ENCODE data around the gene NEK9.

NEK9 gene

DNA sequence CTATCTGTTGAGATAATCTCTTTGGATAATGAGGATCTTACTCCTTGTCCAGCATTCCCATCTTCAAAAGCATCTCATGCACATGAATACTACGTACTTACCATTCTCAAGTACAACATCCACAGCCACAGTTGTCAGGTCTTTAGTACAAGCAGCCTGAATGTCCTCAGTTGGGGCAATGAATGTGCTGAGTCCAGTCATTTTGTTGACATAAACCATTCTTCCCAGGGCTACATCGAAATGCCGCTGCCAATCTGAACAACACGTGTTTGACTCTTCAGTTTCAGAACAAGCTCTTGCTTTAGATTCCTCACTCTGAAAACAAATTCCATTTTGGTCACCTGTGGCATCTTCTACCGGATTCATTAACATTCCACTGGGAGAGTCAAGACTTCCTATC, 80.6 kb downstream of the NEK9 start:
- TF ChIP-seq, protein P1, sequence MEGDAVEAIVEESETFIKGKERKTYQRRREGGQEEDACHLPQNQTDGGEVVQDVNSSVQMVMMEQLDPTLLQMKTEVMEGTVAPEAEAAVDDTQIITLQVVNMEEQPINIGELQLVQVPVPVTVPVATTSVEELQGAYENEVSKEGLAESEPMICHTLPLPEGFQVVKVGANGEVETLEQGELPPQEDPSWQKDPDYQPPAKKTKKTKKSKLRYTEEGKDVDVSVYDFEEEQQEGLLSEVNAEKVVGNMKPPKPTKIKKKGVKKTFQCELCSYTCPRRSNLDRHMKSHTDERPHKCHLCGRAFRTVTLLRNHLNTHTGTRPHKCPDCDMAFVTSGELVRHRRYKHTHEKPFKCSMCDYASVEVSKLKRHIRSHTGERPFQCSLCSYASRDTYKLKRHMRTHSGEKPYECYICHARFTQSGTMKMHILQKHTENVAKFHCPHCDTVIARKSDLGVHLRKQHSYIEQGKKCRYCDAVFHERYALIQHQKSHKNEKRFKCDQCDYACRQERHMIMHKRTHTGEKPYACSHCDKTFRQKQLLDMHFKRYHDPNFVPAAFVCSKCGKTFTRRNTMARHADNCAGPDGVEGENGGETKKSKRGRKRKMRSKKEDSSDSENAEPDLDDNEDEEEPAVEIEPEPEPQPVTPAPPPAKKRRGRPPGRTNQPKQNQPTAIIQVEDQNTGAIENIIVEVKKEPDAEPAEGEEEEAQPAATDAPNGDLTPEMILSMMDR (IDR thresholded peaks at IDR 0.05; ENCODE audit: insufficient read depth, low read depth, low read length, missing control alignments), result no peak
- DNase-seq (ENCODE audit: low read depth), result no peak
- H3K4me3 ChIP-seq (ENCODE audit: low read depth, low read length), result no peak overlapping the region

DNA sequence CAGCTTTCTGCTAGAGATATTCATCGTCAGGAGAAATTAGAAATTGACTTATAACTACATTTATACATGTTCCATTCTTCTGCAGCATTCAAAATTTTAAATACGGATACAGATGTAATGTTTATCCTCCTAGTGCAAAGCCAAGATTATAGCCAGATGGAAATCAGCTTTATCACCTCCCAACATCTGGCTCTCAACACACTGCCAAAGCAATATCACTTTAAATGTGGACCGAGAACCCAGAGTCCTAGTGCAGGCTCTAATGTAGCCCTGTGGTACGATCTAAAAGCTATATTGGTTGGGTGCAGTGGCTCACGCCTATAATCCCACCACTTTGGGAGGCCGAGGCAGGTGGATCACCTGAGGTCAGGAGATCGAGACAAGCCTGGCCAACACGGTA, 82.1 kb downstream of the NEK9 start:
- TF ChIP-seq, protein P1 (IDR thresholded peaks at IDR 0.05; ENCODE audit: insufficient read depth, low read depth, low read length, missing control alignments), result no peak
- H3K4me3 ChIP-seq (ENCODE audit: low read depth, low read length), result no peak overlapping the region
- DNase-seq (ENCODE audit: low read depth), result no peak

DNA sequence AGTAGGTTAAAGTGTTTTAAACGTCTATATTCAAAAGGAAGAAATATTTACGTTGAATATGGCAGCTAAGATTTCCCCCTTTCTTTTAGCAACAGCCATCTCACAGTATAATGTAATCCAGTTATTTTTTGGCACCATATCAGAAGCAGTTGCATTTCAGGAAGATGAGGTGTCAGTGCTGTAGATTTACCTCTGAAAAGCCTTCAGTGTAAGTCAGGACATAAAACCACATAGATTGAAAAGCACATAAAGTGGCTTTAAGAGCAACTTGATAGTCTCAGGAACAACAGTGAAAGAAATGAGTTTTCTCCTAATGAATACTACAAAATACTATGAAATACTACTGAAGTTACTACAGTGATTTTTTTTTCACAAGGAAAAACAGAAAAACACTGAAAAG, 82.5 kb downstream of the NEK9 start:
- TF ChIP-seq, protein P1 (IDR thresholded peaks at IDR 0.05; ENCODE audit: insufficient read depth, low read depth, low read length, missing control alignments), result no peak
- no peak for DNase-seq (ENCODE audit: low read depth)
- no peak overlapping the region for H3K4me3 ChIP-seq (ENCODE audit: low read depth, low read length)

GRCh38 chr14:75042035-75042434, 84.8 kb downstream of the NEK9 start:
- TF ChIP-seq, protein P1 (IDR thresholded peaks at IDR 0.05; ENCODE audit: insufficient read depth, low read depth, low read length, missing control alignments), result no peak
- no peak overlapping the region for H3K4me3 ChIP-seq (ENCODE audit: low read depth, low read length)
- peak; percentile 15 for DNase-seq (ENCODE audit: low read depth)

- DNase-seq (ENCODE audit: low read depth), result no peak
- TF ChIP-seq, protein P1 (IDR thresholded peaks at IDR 0.05; ENCODE audit: insufficient read depth, low read depth, low read length, missing control alignments), result no peak
- H3K4me3 ChIP-seq (ENCODE audit: low read depth, low read length), result no peak overlapping the region
Measured at GRCh38 chr14:75041613-75042012, 85.2 kb downstream of the NEK9 start.

GRCh38 chr14:75040959-75041358, 85.9 kb downstream of the NEK9 start:
- no peak for DNase-seq (ENCODE audit: low read depth)

GRCh38 chr14:75040507-75040906, 86.3 kb downstream of the NEK9 start:
- TF ChIP-seq, protein P1 (IDR thresholded peaks at IDR 0.05; ENCODE audit: insufficient read depth, low read depth, low read length, missing control alignments), result no peak
- no peak for DNase-seq (ENCODE audit: low read depth)
- no peak overlapping the region for H3K4me3 ChIP-seq (ENCODE audit: low read depth, low read length)

More at GRCh38 chr14:75040959-75041358, 85.9 kb downstream of the NEK9 start:
- H3K4me3 ChIP-seq (ENCODE audit: low read depth, low read length), result no peak overlapping the region
- TF ChIP-seq, protein P1 (IDR thresholded peaks at IDR 0.05; ENCODE audit: insufficient read depth, low read depth, low read length, missing control alignments), result no peak

Measured in GM12865 (cell line).